ENCODE measurements around the gene APLP1.

DNA sequence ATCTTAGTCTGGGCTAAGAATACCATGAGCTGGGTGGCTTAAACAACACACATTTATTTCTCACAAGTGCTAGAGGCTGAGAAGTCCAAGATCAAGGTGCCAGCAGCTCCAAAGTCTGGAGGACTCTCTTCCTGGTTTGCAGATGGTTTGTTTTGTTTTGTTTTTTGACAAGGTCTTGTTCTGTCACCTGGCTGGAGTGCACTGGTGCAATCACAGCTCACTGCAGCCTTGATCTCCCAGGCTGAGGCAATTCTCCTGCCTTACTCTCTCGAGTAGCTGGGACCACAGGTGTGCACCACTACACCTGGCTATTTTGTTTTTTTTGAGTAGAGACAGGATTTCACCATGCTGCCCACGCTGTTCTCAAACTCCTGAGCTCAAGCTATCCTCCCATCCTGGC lies 15.5 kb downstream of the APLP1 start:
- TF ChIP-seq POLR2A (IDR thresholded peaks at IDR 0.05): no peak
- TF ChIP-seq, protein P1, sequence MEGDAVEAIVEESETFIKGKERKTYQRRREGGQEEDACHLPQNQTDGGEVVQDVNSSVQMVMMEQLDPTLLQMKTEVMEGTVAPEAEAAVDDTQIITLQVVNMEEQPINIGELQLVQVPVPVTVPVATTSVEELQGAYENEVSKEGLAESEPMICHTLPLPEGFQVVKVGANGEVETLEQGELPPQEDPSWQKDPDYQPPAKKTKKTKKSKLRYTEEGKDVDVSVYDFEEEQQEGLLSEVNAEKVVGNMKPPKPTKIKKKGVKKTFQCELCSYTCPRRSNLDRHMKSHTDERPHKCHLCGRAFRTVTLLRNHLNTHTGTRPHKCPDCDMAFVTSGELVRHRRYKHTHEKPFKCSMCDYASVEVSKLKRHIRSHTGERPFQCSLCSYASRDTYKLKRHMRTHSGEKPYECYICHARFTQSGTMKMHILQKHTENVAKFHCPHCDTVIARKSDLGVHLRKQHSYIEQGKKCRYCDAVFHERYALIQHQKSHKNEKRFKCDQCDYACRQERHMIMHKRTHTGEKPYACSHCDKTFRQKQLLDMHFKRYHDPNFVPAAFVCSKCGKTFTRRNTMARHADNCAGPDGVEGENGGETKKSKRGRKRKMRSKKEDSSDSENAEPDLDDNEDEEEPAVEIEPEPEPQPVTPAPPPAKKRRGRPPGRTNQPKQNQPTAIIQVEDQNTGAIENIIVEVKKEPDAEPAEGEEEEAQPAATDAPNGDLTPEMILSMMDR (IDR thresholded peaks at IDR 0.05): no peak

All from esophagus squamous epithelium (tissue), 4 donors.